Fibroblast of lung (primary cell): ENCODE results near the gene FERMT2. TPM values are rescaled to one million over a fixed set of nuclear protein-coding genes. Genes with fewer than 3 reads are reported as not detected.

Experiments
- DNase-seq, 2 donors: peaks; one replicate each; pipeline versions ENCODE4 v3.0.0 to v3.0.0-alpha.2; 2010; ENCODE audit warnings: low read depth in 2 of 2
- H2AFZ ChIP-seq: 2 replicates; pipeline ENCODE4 v1.5.1; 2012; ENCODE audit warnings: low read length, control low read depth, inconsistent platforms
- H3K27ac ChIP-seq: 2 replicates; pipeline ENCODE4 v1.5.1; 2011; ENCODE audit warnings: low read length, control low read depth; ENCODE audit not compliant: insufficient read depth
- H3K27me3 ChIP-seq: 2 replicates; pipeline ENCODE4 v1.5.1; 2011; ENCODE audit warnings: mild to moderate bottlenecking, low read length; ENCODE audit not compliant: control insufficient read depth, insufficient read depth
- H3K36me3 ChIP-seq: 2 replicates; pipeline ENCODE4 v1.5.1; 2011; ENCODE audit warnings: low read length; ENCODE audit not compliant: control insufficient read depth, insufficient read depth
- H3K4me1 ChIP-seq: 2 replicates; pipeline ENCODE4 v1.5.1; 2011; ENCODE audit warnings: low read length; ENCODE audit not compliant: control insufficient read depth, insufficient read depth; ENCODE audit errors: extremely low read depth
- H3K4me2 ChIP-seq: 2 replicates; pipeline ENCODE4 v1.5.1; 2011; ENCODE audit warnings: low read length, control low read depth; ENCODE audit not compliant: insufficient read depth; ENCODE audit errors: extremely low read depth
- H3K4me3 ChIP-seq, 4 experiments: fragments of 200-600 bp in 1 of 4; sonication (generic) in 1 of 4; replicated peaks in 1 of 4; 2 replicates each; pipeline ENCODE4 v1.5.1; 2011 to 2016; ENCODE audit warnings: low read length in 4 of 4, low read depth in 3 of 4, mild to moderate bottlenecking in 3 of 4, control low read depth in 2 of 4, inconsistent platforms in 1 of 4, mixed read lengths in 1 of 4; ENCODE audit not compliant: insufficient read depth in 1 of 4; ENCODE audit errors: control extremely low read depth in 1 of 4
- H3K79me2 ChIP-seq: 2 replicates; pipeline ENCODE4 v1.5.1; 2012; ENCODE audit warnings: mild to moderate bottlenecking, low read length, inconsistent platforms; ENCODE audit not compliant: control insufficient read depth, insufficient read depth
- H3K9ac ChIP-seq: 2 replicates; pipeline ENCODE4 v1.5.1; 2011; ENCODE audit warnings: mild to moderate bottlenecking, low read length, control low read depth; ENCODE audit not compliant: insufficient read depth
- H3K9me3 ChIP-seq: 2 replicates; pipeline ENCODE4 v1.5.1; 2012; ENCODE audit warnings: low read depth, low read length; ENCODE audit not compliant: control insufficient read depth, insufficient read depth
- H4K20me1 ChIP-seq: 2 replicates; pipeline ENCODE4 v1.5.1; 2011; ENCODE audit warnings: low read length; ENCODE audit not compliant: control insufficient read depth, insufficient read depth; ENCODE audit errors: extremely low read depth
- CTCF ChIP-seq, 2 donors: IDR thresholded peaks in 1 of 2; conservative IDR thresholded peaks in 1 of 2; 1 replicate in 1 of 2; 2 replicates in 1 of 2; pipeline ENCODE4 v1.5.1; 2011 to 2012; ENCODE audit warnings: low read length in 2 of 2, control low read depth in 1 of 2, inconsistent platforms in 1 of 2, low read depth in 1 of 2, mild to moderate bottlenecking in 1 of 2
- EZH2 ChIP-seq: IDR thresholded peaks from 2 replicates; pipeline ENCODE4 v1.5.1; 2012; ENCODE audit warnings: low read length, control low read depth, mild to moderate bottlenecking; ENCODE audit errors: missing control alignments
- polyA plus RNA-seq, 2 donors: library from polyadenylated mRNA; depleted of rRNA in 1 of 2; stranded (reverse) in 1 of 2; unstranded in 1 of 2; fragments of >200 nt; gene quantifications; 2 replicates each; pipeline ENCODE4 v1.2.1, GENCODE V29; 2011 to 2012; ENCODE audit warnings: missing spikeins in 1 of 2
- total RNA-seq: library from RNA; depleted of rRNA; stranded (reverse); fragments of >200 nt; gene quantifications from 2 replicates; pipeline ENCODE4 v1.2.1, GENCODE V29; 2014

The FERMT2 gene
- total and polyA plus RNA-seq, 2 donors (not counting 1 experiment from before 2014, with no cell fraction given) = 111 to 439 TPM

GRCh38 chr14:52850451-52850909 lies 100.4 kb downstream of the FERMT2 start:
- H3K4me2 ChIP-seq = no peak overlapping the region
- H2AFZ ChIP-seq = no peak overlapping the region
- H3K27ac ChIP-seq = no peak overlapping the region
- no peaks in the 10 kb centered on the region for H3K79me2 ChIP-seq
- TF ChIP-seq CTCF (conservative IDR thresholded peaks at IDR 0.05 in 1 of 2, IDR thresholded peaks at IDR 0.05 in 1 of 2; ENCODE audit: low read depth in 1 of 2, low read length in 2 of 2) = no peak
- no peak overlapping the region for H3K4me3 ChIP-seq
- H3K36me3 ChIP-seq = no peaks in the 10 kb centered on the region
- H3K4me1 ChIP-seq = peaks cover 2% of the 10 kb centered on the region
- no peaks in the 10 kb centered on the region for H4K20me1 ChIP-seq
- DNase-seq = peak; percentile 10 to 19
- H3K9ac ChIP-seq = no peak overlapping the region
- no peaks in the 10 kb centered on the region for H3K27me3 ChIP-seq
- no peaks in the 10 kb centered on the region for H3K9me3 ChIP-seq

- H3K4me2 ChIP-seq = no peak overlapping the region
- DNase-seq = no peak
- H3K4me1 ChIP-seq = peaks cover 4% of the 10 kb centered on the region
- no peak overlapping the region for H2AFZ ChIP-seq
- H4K20me1 ChIP-seq = no peaks in the 10 kb centered on the region
- H3K9ac ChIP-seq = no peak overlapping the region
- no peaks in the 10 kb centered on the region for H3K36me3 ChIP-seq
- no peak for TF ChIP-seq CTCF (conservative IDR thresholded peaks at IDR 0.05 in 1 of 2, IDR thresholded peaks at IDR 0.05 in 1 of 2; ENCODE audit: low read depth in 1 of 2, low read length in 2 of 2)
- no peak for TF ChIP-seq EZH2
- H3K4me3 ChIP-seq = no peak overlapping the region
- no peaks in the 10 kb centered on the region for H3K27me3 ChIP-seq
- H3K27ac ChIP-seq = no peak overlapping the region
- H3K9me3 ChIP-seq = no peaks in the 10 kb centered on the region
- H3K79me2 ChIP-seq = no peaks in the 10 kb centered on the region
Observed at GRCh38 chr14:52848626-52849025, 102.2 kb downstream of the FERMT2 start.

DNA sequence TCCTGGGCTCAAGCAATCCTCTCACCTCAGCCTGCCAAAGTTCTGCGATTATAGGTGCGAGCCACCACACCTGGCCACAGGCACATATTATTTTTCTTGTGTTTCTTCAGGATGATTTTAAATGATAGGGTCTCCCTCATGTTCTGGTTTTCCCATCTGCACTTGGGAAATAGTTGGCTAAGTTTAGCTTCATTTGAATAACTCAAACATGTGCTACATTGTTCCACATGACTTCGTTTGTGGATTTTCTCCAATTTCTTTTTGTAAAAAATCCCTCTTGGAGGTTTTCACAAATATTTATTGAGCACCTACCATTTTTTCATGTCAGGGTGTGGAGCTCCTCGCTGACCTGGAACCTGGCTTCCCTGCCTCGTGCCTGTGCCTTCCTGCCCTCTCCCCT lies 104.3 kb downstream of the FERMT2 start:
- H3K9ac ChIP-seq = no peak overlapping the region
- TF ChIP-seq EZH2 (no peak), CTCF (conservative IDR thresholded peaks at IDR 0.05 in 1 of 2, IDR thresholded peaks at IDR 0.05 in 1 of 2; ENCODE audit: low read depth in 1 of 2, low read length in 2 of 2) (no peak)

More for the DNA sequence above, 104.3 kb downstream of the FERMT2 start:
- H3K4me1 ChIP-seq = peaks cover 3% of the 10 kb centered on the region
- H3K9me3 ChIP-seq = no peaks in the 10 kb centered on the region
- DNase-seq = no peak
- H3K4me2 ChIP-seq = no peak overlapping the region
- H3K27ac ChIP-seq = no peak overlapping the region
- no peaks in the 10 kb centered on the region for H3K27me3 ChIP-seq
- no peaks in the 10 kb centered on the region for H3K79me2 ChIP-seq
- no peak overlapping the region for H3K4me3 ChIP-seq
- H2AFZ ChIP-seq = no peak overlapping the region
- H3K36me3 ChIP-seq = no peaks in the 10 kb centered on the region
- H4K20me1 ChIP-seq = no peaks in the 10 kb centered on the region
